ENCODE data around the gene ZNF879. TPM values are rescaled to one million over a fixed set of nuclear protein-coding genes. Genes with fewer than 3 reads are reported as not detected.

The ZNF879 gene
- total RNA-seq, 1 donor from 2014 or later: 7.2 TPM

GRCh38 chr5:179044765-179045164 is 21.2 kb downstream of the ZNF879 start:
- Mint-ChIP-seq H3K4me1 (ENCODE audit: unreplicated experiment) (no peaks in the 10 kb centered on the region), H3K4me3 (no peak overlapping the region), H3K36me3 (peaks cover 4% of the 10 kb centered on the region), H3K9me3 (peaks cover 21% of the 10 kb centered on the region), H3K27me3 (no peaks in the 10 kb centered on the region), H3K27ac (no peak overlapping the region)
- TF ChIP-seq CTCF (conservative IDR thresholded peaks at IDR 0.05): no peak
- no peak for DNase-seq (ENCODE audit: extremely low spot score, unreplicated experiment)

GRCh38 chr5:179051784-179052183 is 28.2 kb downstream of the ZNF879 start:
- Mint-ChIP-seq H3K4me1 (ENCODE audit: unreplicated experiment) (no peaks in the 10 kb centered on the region), H3K9me3 (peaks cover 22% of the 10 kb centered on the region), H3K4me3 (no peak overlapping the region), H3K36me3 (peaks cover 4% of the 10 kb centered on the region), H3K27ac (no peak overlapping the region), H3K27me3 (peaks cover 4% of the 10 kb centered on the region)
- DNase-seq (ENCODE audit: extremely low spot score, unreplicated experiment): no peak
- TF ChIP-seq CTCF (conservative IDR thresholded peaks at IDR 0.05): no peak

GRCh38 chr5:179054036-179054785 is 30.6 kb downstream of the ZNF879 start:
- DNase-seq (ENCODE audit: extremely low spot score, unreplicated experiment): no peak
- Mint-ChIP-seq H3K4me3 (no peak overlapping the region), H3K27me3 (peaks cover 5% of the 10 kb centered on the region), H3K36me3 (no peaks in the 10 kb centered on the region), H3K27ac (peak overlapping the region; percentile 48), H3K9me3 (peaks cover 12% of the 10 kb centered on the region), H3K4me1 (ENCODE audit: unreplicated experiment) (no peaks in the 10 kb centered on the region)
- no peak for TF ChIP-seq CTCF (conservative IDR thresholded peaks at IDR 0.05)

- no peak for TF ChIP-seq CTCF (conservative IDR thresholded peaks at IDR 0.05)
- H3K27ac Mint-ChIP-seq: peak overlapping the region; percentile 48
- H3K4me1 Mint-ChIP-seq (ENCODE audit: unreplicated experiment): no peaks in the 10 kb centered on the region
- DNase-seq (ENCODE audit: extremely low spot score, unreplicated experiment): no peak
- peak overlapping the region; percentile 16 for H3K4me3 Mint-ChIP-seq
- peaks cover 12% of the 10 kb centered on the region for H3K9me3 Mint-ChIP-seq
- H3K27me3 Mint-ChIP-seq: peaks cover 5% of the 10 kb centered on the region
- peaks cover 4% of the 10 kb centered on the region for H3K36me3 Mint-ChIP-seq
These were observed 31.3 kb downstream of the ZNF879 start for GRCh38 chr5:179054876-179055275.

GRCh38 chr5:179055436-179055835 is 31.8 kb downstream of the ZNF879 start:
- no peak for DNase-seq (ENCODE audit: extremely low spot score, unreplicated experiment)
- TF ChIP-seq CTCF (conservative IDR thresholded peaks at IDR 0.05): no peak
- Mint-ChIP-seq H3K36me3 (peaks cover 4% of the 10 kb centered on the region), H3K27ac (peak overlapping the region; percentile 48), H3K4me3 (no peak overlapping the region), H3K4me1 (ENCODE audit: unreplicated experiment) (no peaks in the 10 kb centered on the region), H3K9me3 (peaks cover 12% of the 10 kb centered on the region), H3K27me3 (peaks cover 5% of the 10 kb centered on the region)

All from type B pancreatic cell (in vitro differentiated cells).